ENCODE results near the gene PPFIBP2. TPM values are rescaled to one million over a fixed set of nuclear protein-coding genes. Genes with fewer than 3 reads are reported as not detected.
A peak's percentile ranks its signal among the peaks of the same experiment; 100 is the strongest.

PPFIBP2 gene
- polyA plus RNA-seq, 6 donors from 2014 or later = 3.7 to 13.3 (median 7.4) TPM

GRCh38 chr11:7671347-7672215, 157.8 kb downstream of the PPFIBP2 start:
- DNase-seq (no peak), ATAC-seq (ENCODE audit: low read depth in 2 of 2) (peak in 1 of 2 donors; percentile 20)
- Mint-ChIP-seq H3K27ac (peak overlapping the region in 1 of 6 donors; percentile 52), H3K36me3 (no peaks in the 10 kb centered on the region), H3K4me1 (peaks cover 9 to 16% (median 10%) of the 10 kb centered on the region in 3 donors), H3K27me3 (peaks cover 47 to 55% (median 54%) of the 10 kb centered on the region in 3 donors), H3K4me3 (peak overlapping the region in 2 of 8 donors; percentile 59), H3K9me3 (peaks cover 0 to 5% (median 0%) of the 10 kb centered on the region in 7 donors)

GRCh38 chr11:7672276-7672959, 158.6 kb downstream of the PPFIBP2 start:
- peaks cover 55 to 61% (median 56%) of the 10 kb centered on the region in 3 donors for H3K27me3 Mint-ChIP-seq
- DNase-seq (no peak), ATAC-seq (ENCODE audit: low read depth in 2 of 2) (no peak)
- H3K9me3 Mint-ChIP-seq = peaks cover 0 to 13% (median 3%) of the 10 kb centered on the region in 7 donors
- peaks cover 9 to 16% (median 10%) of the 10 kb centered on the region in 3 donors for H3K4me1 Mint-ChIP-seq
- H3K4me3 Mint-ChIP-seq = peak overlapping the region in 7 of 8 donors; percentile 59 to 85 (median 73)
- H3K27ac Mint-ChIP-seq = peak overlapping the region in 3 of 6 donors; percentile 8 to 52 (median 32)
- H3K36me3 Mint-ChIP-seq = peaks cover under 1 to 5% of the 10 kb centered on the region in 2 donors

GRCh38 chr11:7672960-7673723, 159.3 kb downstream of the PPFIBP2 start, which contains the start of gene CYB5R2:
CYB5R2 (minus strand) TSS chr11:7673500; CDS start chr11:7672825, 675 bp downstream.
- Mint-ChIP-seq H3K27me3 (peaks cover 63 to 68% (median 64%) of the 10 kb centered on the region in 3 donors), H3K27ac (peak within 1 kb of the TSS in 3 of 6 donors; percentile 20 to 97 (median 54)), H3K4me3 (peak within 1 kb of the TSS; percentile 59 to 90 (median 85)), H3K9me3 (peaks cover 0 to 20% (median 6%) of the 10 kb centered on the region in 7 donors), H3K36me3 (peaks cover 5 to 6% of the 10 kb centered on the region in 2 donors), H3K4me1 (peaks cover 9 to 16% (median 10%) of the 10 kb centered on the region in 3 donors)
- no peak for DNase-seq
- peak; percentile 26 to 44 for ATAC-seq (ENCODE audit: low read depth in 2 of 2)

- peak; percentile 56 to 67 for ATAC-seq (ENCODE audit: low read depth in 2 of 2)
- Mint-ChIP-seq H3K4me1 (peaks cover 9 to 16% (median 10%) of the 10 kb centered on the region in 3 donors), H3K27ac (peak overlapping the region in 3 of 6 donors; percentile 20 to 97 (median 54)), H3K36me3 (peaks cover 5 to 6% of the 10 kb centered on the region in 2 donors), H3K27me3 (peaks cover 65 to 73% (median 68%) of the 10 kb centered on the region in 3 donors), H3K4me3 (peak overlapping the region; percentile 54 to 90 (median 85)), H3K9me3 (peaks cover 0 to 22% (median 6%) of the 10 kb centered on the region in 7 donors)
- DNase-seq = no peak
These were observed 160.1 kb downstream of the PPFIBP2 start for GRCh38 chr11:7673724-7674434.

GRCh38 chr11:7675631-7676030, 161.8 kb downstream of the PPFIBP2 start:
- H3K36me3 Mint-ChIP-seq = peaks cover 5 to 6% of the 10 kb centered on the region in 2 donors
- H3K27ac Mint-ChIP-seq = no peak overlapping the region
- peaks cover 74 to 86% (median 78%) of the 10 kb centered on the region in 3 donors for H3K27me3 Mint-ChIP-seq
- peaks cover 0 to 22% (median 8%) of the 10 kb centered on the region in 7 donors for H3K9me3 Mint-ChIP-seq
- no peak for ATAC-seq (ENCODE audit: low read depth in 2 of 2)
- no peak for DNase-seq
- no peak overlapping the region for H3K4me3 Mint-ChIP-seq
- peaks cover 9 to 16% (median 10%) of the 10 kb centered on the region in 3 donors for H3K4me1 Mint-ChIP-seq

GRCh38 chr11:7677071-7677470, 163.3 kb downstream of the PPFIBP2 start:
- H3K4me3 Mint-ChIP-seq = no peak overlapping the region
- no peak overlapping the region for H3K27ac Mint-ChIP-seq
- no peak for ATAC-seq (ENCODE audit: low read depth in 2 of 2)
- H3K27me3 Mint-ChIP-seq = peaks cover 70 to 84% (median 71%) of the 10 kb centered on the region in 3 donors
- H3K4me1 Mint-ChIP-seq = peaks cover 9 to 16% (median 10%) of the 10 kb centered on the region in 3 donors
- H3K36me3 Mint-ChIP-seq = peaks cover 5 to 6% of the 10 kb centered on the region in 2 donors
- DNase-seq = no peak
- H3K9me3 Mint-ChIP-seq = peaks cover 0 to 26% (median 8%) of the 10 kb centered on the region in 7 donors

- peaks cover 63 to 77% (median 63%) of the 10 kb centered on the region in 3 donors for H3K27me3 Mint-ChIP-seq
- no peak overlapping the region for H3K4me3 Mint-ChIP-seq
- peaks cover 6 to 10% (median 10%) of the 10 kb centered on the region in 3 donors for H3K4me1 Mint-ChIP-seq
- ATAC-seq (ENCODE audit: low read depth in 2 of 2) = no peak
- no peak for DNase-seq
- peaks cover 0 to 26% (median 8%) of the 10 kb centered on the region in 7 donors for H3K9me3 Mint-ChIP-seq
- H3K36me3 Mint-ChIP-seq = peaks cover 5 to 6% of the 10 kb centered on the region in 2 donors
- no peak overlapping the region for H3K27ac Mint-ChIP-seq
These were observed 164.0 kb downstream of the PPFIBP2 start for GRCh38 chr11:7677796-7678201.

GRCh38 chr11:7683571-7683970, 169.8 kb downstream of the PPFIBP2 start:
- Mint-ChIP-seq H3K9me3 (peaks cover 0 to 5% (median 2%) of the 10 kb centered on the region in 7 donors), H3K36me3 (no peaks in the 10 kb centered on the region), H3K27me3 (peaks cover 30 to 34% (median 33%) of the 10 kb centered on the region in 3 donors), H3K4me3 (no peak overlapping the region), H3K4me1 (no peaks in the 10 kb centered on the region), H3K27ac (no peak overlapping the region)
- ATAC-seq (ENCODE audit: low read depth in 2 of 2) (no peak), DNase-seq (no peak)

- H3K4me3 Mint-ChIP-seq = no peak overlapping the region
These were observed 173.0 kb downstream of the PPFIBP2 start for GRCh38 chr11:7686761-7687160.

GRCh38 chr11:7687386-7687785, 173.6 kb downstream of the PPFIBP2 start:
- DNase-seq (no peak), ATAC-seq (ENCODE audit: low read depth in 2 of 2) (no peak)
- Mint-ChIP-seq H3K4me3 (no peak overlapping the region), H3K27ac (no peak overlapping the region), H3K36me3 (no peaks in the 10 kb centered on the region), H3K9me3 (no peaks in the 10 kb centered on the region), H3K4me1 (no peaks in the 10 kb centered on the region), H3K27me3 (peaks cover 26 to 39% (median 32%) of the 10 kb centered on the region in 3 donors)

More at GRCh38 chr11:7686761-7687160, 173.0 kb downstream of the PPFIBP2 start:
- Mint-ChIP-seq H3K4me1 (no peaks in the 10 kb centered on the region), H3K27me3 (peaks cover 19 to 33% (median 26%) of the 10 kb centered on the region in 3 donors), H3K27ac (no peak overlapping the region), H3K36me3 (no peaks in the 10 kb centered on the region), H3K9me3 (no peaks in the 10 kb centered on the region)
- DNase-seq = no peak
- ATAC-seq (ENCODE audit: low read depth in 2 of 2) = no peak

- peaks cover 34 to 47% (median 42%) of the 10 kb centered on the region in 3 donors for H3K27me3 Mint-ChIP-seq
These were observed 174.5 kb downstream of the PPFIBP2 start for GRCh38 chr11:7688238-7688826.

GRCh38 chr11:7689239-7689638, 175.4 kb downstream of the PPFIBP2 start:
- Mint-ChIP-seq H3K9me3 (no peaks in the 10 kb centered on the region), H3K27ac (peak overlapping the region in 1 of 6 donors; percentile 27), H3K27me3 (peaks cover 43 to 56% (median 51%) of the 10 kb centered on the region in 3 donors), H3K36me3 (no peaks in the 10 kb centered on the region), H3K4me3 (no peak overlapping the region), H3K4me1 (no peaks in the 10 kb centered on the region)
- DNase-seq (no peak), ATAC-seq (ENCODE audit: low read depth in 2 of 2) (no peak)

More at GRCh38 chr11:7688238-7688826, 174.5 kb downstream of the PPFIBP2 start:
- H3K27ac Mint-ChIP-seq = no peak overlapping the region
- H3K36me3 Mint-ChIP-seq = no peaks in the 10 kb centered on the region
- H3K4me3 Mint-ChIP-seq = no peak overlapping the region
- ATAC-seq (ENCODE audit: low read depth in 2 of 2) (peak in 1 of 2 donors; percentile 28), DNase-seq (no peak)
- H3K9me3 Mint-ChIP-seq = no peaks in the 10 kb centered on the region
- H3K4me1 Mint-ChIP-seq = no peaks in the 10 kb centered on the region

Data from naive B cell (primary cell).